ENCODE measurements around the gene FMNL3.

- no peak for TF ChIP-seq CTCF (IDR thresholded peaks at IDR 0.05)
- TF ChIP-seq POLR2A (IDR thresholded peaks at IDR 0.05), result no peak
- TF ChIP-seq EP300 (IDR thresholded peaks at IDR 0.05), result no peak
Observed at GRCh38 chr12:49651855-49652254, 55.4 kb downstream of the FMNL3 start.
